Suprapubic skin (tissue), 4 donors: ENCODE measurements around the gene STX4. TPM values are rescaled to one million over a fixed set of nuclear protein-coding genes. Genes with fewer than 3 reads are reported as not detected.
"Not testable (repeated sequence)": the region's sequence is repeated elsewhere in the genome, so short reads cannot be mapped to it uniquely, and the experiment has no call there.

ENCODE experiments used
- DNase-seq, 2 donors: peaks; one replicate each; pipeline ENCODE4 v3.0.0-alpha.2; 2019; ENCODE audit warnings: low spot score in 2 of 2
- H3K27ac ChIP-seq: fragments of 200-600 bp; sonication (generic); one replicate; pipeline ENCODE4 v1.5.1; 2019
- H3K27me3 ChIP-seq: fragments of 200-600 bp; sonication (generic); one replicate; pipeline ENCODE4 v1.5.1; 2019
- H3K36me3 ChIP-seq: fragments of 200-600 bp; sonication (generic); one replicate; pipeline ENCODE4 v1.5.1; 2019
- H3K4me1 ChIP-seq: fragments of 200-600 bp; sonication (generic); one replicate; pipeline ENCODE4 v1.5.1; 2019
- H3K4me3 ChIP-seq: fragments of 200-600 bp; sonication (generic); one replicate; pipeline ENCODE4 v1.5.1; 2019; ENCODE audit warnings: mild to moderate bottlenecking
- H3K9me3 ChIP-seq: fragments of 200-600 bp; sonication (generic); one replicate; pipeline ENCODE4 v1.5.1; 2019
- CTCF ChIP-seq, 2 donors: fragments of 200-600 bp in 1 of 2; fragments of 450-650 bp in 1 of 2; sonication (generic) in 1 of 2; IDR thresholded peaks; one replicate each; pipeline ENCODE4 v1.5.1; 2016 to 2019; ENCODE audit warnings: antibody characterized with exemption in 2 of 2, mild to moderate bottlenecking in 1 of 2, moderate library complexity in 1 of 2
- EP300 ChIP-seq: sonication (generic); formaldehyde crosslinking; IDR thresholded peaks from one replicate; pipeline ENCODE4 v1.6.1; 2017; ENCODE audit warnings: antibody characterized with exemption
- POLR2A ChIP-seq, 2 donors: fragments of 450-650 bp; IDR thresholded peaks; one replicate each; pipeline ENCODE4 v1.6.1; 2017; ENCODE audit warnings: antibody characterized with exemption in 2 of 2, mild to moderate bottlenecking in 2 of 2, moderate library complexity in 2 of 2
- POLR2AphosphoS5 ChIP-seq, 3 donors: sonication (generic); formaldehyde crosslinking; IDR thresholded peaks; one replicate each; pipeline ENCODE4 v1.6.1; 2017; ENCODE audit warnings: antibody characterized with exemption in 3 of 3
- WGBS: methylation state at CpG from one replicate; pipeline ENCODE4 v1.1.5; 2018; 5-methylcytosine and 5-hydroxymethylcytosine counted together
- total RNA-seq, 4 donors: library from RNA; depleted of rRNA; stranded (reverse); fragments of >200 nt; gene quantifications; one replicate each; pipeline ENCODE4 v1.1.0, GENCODE V29; 2016

The STX4 gene
- total RNA-seq, 4 donors from 2014 or later = 32.5 to 118 (median 47.8) TPM

- TF ChIP-seq CTCF (IDR thresholded peaks at IDR 0.05) = no peak
- no peak for TF ChIP-seq EP300
- TF ChIP-seq POLR2A (IDR thresholded peaks at IDR 0.05) = no peak
- TF ChIP-seq POLR2AphosphoS5 (IDR thresholded peaks at IDR 0.05) = no peak
- H3K4me3 ChIP-seq = peak overlapping the region; percentile 26
- 35% methylated on average over 14 of the region's 36 CpGs for WGBS
- no peak for DNase-seq
- H3K27ac ChIP-seq = no peak overlapping the region
- peaks cover 9% of the 10 kb centered on the region for H3K4me1 ChIP-seq
- peaks cover 47% of the 10 kb centered on the region for H3K27me3 ChIP-seq
- no peaks in the 10 kb centered on the region for H3K36me3 ChIP-seq
- H3K9me3 ChIP-seq = no peaks in the 10 kb centered on the region
Measured at GRCh38 chr16:31009894-31010584, 23.3 kb upstream of the STX4 start.

GRCh38 chr16:31010585-31011325, 22.6 kb upstream of the STX4 start, which contains the start of gene STX1B:
Gene STX1B, minus strand, starts transcription at chr16:31010638. Its CDS starts 242 bp downstream, at chr16:31010396.
- H3K27ac ChIP-seq = no peak within 1 kb of the TSS
- H3K27me3 ChIP-seq = peaks cover 47% of the 10 kb centered on the region
- no peaks in the 10 kb centered on the region for H3K36me3 ChIP-seq
- H3K4me3 ChIP-seq = peak within 1 kb of the TSS; percentile 26
- no peaks in the 10 kb centered on the region for H3K9me3 ChIP-seq
- TF ChIP-seq EP300 (no peak), POLR2A (IDR thresholded peaks at IDR 0.05) (no peak), POLR2AphosphoS5 (IDR thresholded peaks at IDR 0.05) (no peak), CTCF (IDR thresholded peaks at IDR 0.05) (no peak)
- 8% methylated on average over 30 of the region's 45 CpGs for WGBS
- H3K4me1 ChIP-seq = peaks cover 9% of the 10 kb centered on the region
- no peak for DNase-seq

- H3K4me3 ChIP-seq, H3K27ac ChIP-seq, DNase-seq, H3K36me3 ChIP-seq, H3K9me3 ChIP-seq, H3K4me1 ChIP-seq: not testable (repeated sequence)
- peaks cover 47% of the 10 kb centered on the region for H3K27me3 ChIP-seq
- WGBS = 90% methylated on average over 7 of the region's 7 CpGs
Measured at GRCh38 chr16:31011815-31012214, 21.5 kb upstream of the STX4 start.

GRCh38 chr16:31013292-31013691, 20.1 kb upstream of the STX4 start:
- DNase-seq, H3K9me3 ChIP-seq: not testable (repeated sequence)
- peaks cover 47% of the 10 kb centered on the region for H3K27me3 ChIP-seq

GRCh38 chr16:31016018-31016417, 17.3 kb upstream of the STX4 start:
- no peak for DNase-seq
- 71% methylated on average over 6 of the region's 6 CpGs for WGBS
- peaks cover 21% of the 10 kb centered on the region for H3K27me3 ChIP-seq
- no peaks in the 10 kb centered on the region for H3K36me3 ChIP-seq
- no peaks in the 10 kb centered on the region for H3K9me3 ChIP-seq
- no peak overlapping the region for H3K4me3 ChIP-seq
- no peak for TF ChIP-seq POLR2AphosphoS5 (IDR thresholded peaks at IDR 0.05)
- H3K4me1 ChIP-seq = no peaks in the 10 kb centered on the region
- no peak overlapping the region for H3K27ac ChIP-seq

More at GRCh38 chr16:31013292-31013691, 20.1 kb upstream of the STX4 start:
- not testable (repeated sequence) for H3K36me3 ChIP-seq, H3K27ac ChIP-seq, H3K4me3 ChIP-seq, H3K4me1 ChIP-seq

- H3K4me1 ChIP-seq, H3K36me3 ChIP-seq, H3K9me3 ChIP-seq, H3K27ac ChIP-seq, H3K27me3 ChIP-seq, DNase-seq, H3K4me3 ChIP-seq: not testable (repeated sequence)
- 92% methylated on average over 10 of the region's 10 CpGs for WGBS
Measured at GRCh38 chr16:31017756-31018155, 15.6 kb upstream of the STX4 start.

GRCh38 chr16:31020536-31020935, 12.8 kb upstream of the STX4 start:
- H3K4me3 ChIP-seq = no peak overlapping the region
- no peaks in the 10 kb centered on the region for H3K36me3 ChIP-seq
- DNase-seq = no peak
- no peak for TF ChIP-seq POLR2A (IDR thresholded peaks at IDR 0.05)
- TF ChIP-seq CTCF (IDR thresholded peaks at IDR 0.05) = no peak
- no peak for TF ChIP-seq POLR2AphosphoS5 (IDR thresholded peaks at IDR 0.05)
- TF ChIP-seq EP300 = no peak
- no peaks in the 10 kb centered on the region for H3K9me3 ChIP-seq
- H3K27ac ChIP-seq = no peak overlapping the region
- no peaks in the 10 kb centered on the region for H3K4me1 ChIP-seq
- WGBS = 90% methylated on average over 3 of the region's 3 CpGs
- H3K27me3 ChIP-seq = no peaks in the 10 kb centered on the region
